ENCODE results near the gene EVX1.
A peak's percentile ranks its signal among the peaks of the same experiment; 100 is the strongest.

- TF ChIP-seq EZH2 (IDR thresholded peaks at IDR 0.05; ENCODE audit: low read length, unreplicated experiment): no peak
- TF ChIP-seq, protein P1, sequence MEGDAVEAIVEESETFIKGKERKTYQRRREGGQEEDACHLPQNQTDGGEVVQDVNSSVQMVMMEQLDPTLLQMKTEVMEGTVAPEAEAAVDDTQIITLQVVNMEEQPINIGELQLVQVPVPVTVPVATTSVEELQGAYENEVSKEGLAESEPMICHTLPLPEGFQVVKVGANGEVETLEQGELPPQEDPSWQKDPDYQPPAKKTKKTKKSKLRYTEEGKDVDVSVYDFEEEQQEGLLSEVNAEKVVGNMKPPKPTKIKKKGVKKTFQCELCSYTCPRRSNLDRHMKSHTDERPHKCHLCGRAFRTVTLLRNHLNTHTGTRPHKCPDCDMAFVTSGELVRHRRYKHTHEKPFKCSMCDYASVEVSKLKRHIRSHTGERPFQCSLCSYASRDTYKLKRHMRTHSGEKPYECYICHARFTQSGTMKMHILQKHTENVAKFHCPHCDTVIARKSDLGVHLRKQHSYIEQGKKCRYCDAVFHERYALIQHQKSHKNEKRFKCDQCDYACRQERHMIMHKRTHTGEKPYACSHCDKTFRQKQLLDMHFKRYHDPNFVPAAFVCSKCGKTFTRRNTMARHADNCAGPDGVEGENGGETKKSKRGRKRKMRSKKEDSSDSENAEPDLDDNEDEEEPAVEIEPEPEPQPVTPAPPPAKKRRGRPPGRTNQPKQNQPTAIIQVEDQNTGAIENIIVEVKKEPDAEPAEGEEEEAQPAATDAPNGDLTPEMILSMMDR (conservative IDR thresholded peaks at IDR 0.05; ENCODE audit: low read depth, low read length): no peak
- TF ChIP-seq EZH2phosphoT487 (IDR thresholded peaks at IDR 0.05; ENCODE audit: borderline replicate concordance, low read length): peak; percentile 94
These were observed 42.5 kb upstream of the EVX1 start, which contains the start of gene HOXA13 for GRCh38 chr7:27199849-27200760.

All from PC-3 (cell line).